Stimulated activated CD8-positive, alpha-beta memory T cell treated with anti-CD3 and anti-CD28 coated beads, Interleukin-7, amount 100 ng/mL, for 24 hours (primary cell): Measurements from ENCODE around the gene ACTBL2.
"Not testable (repeated sequence)": the region's sequence is repeated elsewhere in the genome, so short reads cannot be mapped to it uniquely, and the experiment has no call there.

ENCODE experiments used
- DNase-seq: peaks from one replicate; pipeline ENCODE4 v3.0.0-alpha.2; 2020; ENCODE audit warnings: low read depth

Gene ACTBL2

GRCh38 chr5:57494104-57495098, 11.8 kb upstream of the ACTBL2 start:
- DNase-seq = peak; percentile 5

GRCh38 chr5:57493034-57493433, 10.4 kb upstream of the ACTBL2 start:
- DNase-seq = no peak

- no peak for DNase-seq
These were observed 10.0 kb upstream of the ACTBL2 start for GRCh38 chr5:57492632-57493031.

GRCh38 chr5:57491369-57491965, 8.9 kb upstream of the ACTBL2 start:
- no peak for DNase-seq

GRCh38 chr5:57488215-57488955, 5.8 kb upstream of the ACTBL2 start:
- no peak for DNase-seq

- DNase-seq = no peak
These were observed 3.5 kb upstream of the ACTBL2 start for GRCh38 chr5:57486027-57486602.

GRCh38 chr5:57478826-57479225, 3.8 kb downstream of the ACTBL2 start:
- no peak for DNase-seq

- no peak for DNase-seq
These were observed 6.0 kb downstream of the ACTBL2 start for GRCh38 chr5:57476601-57477056.

- no peak for DNase-seq
These were observed 12.3 kb downstream of the ACTBL2 start for GRCh38 chr5:57470339-57470738.

- no peak for DNase-seq
These were observed 14.0 kb downstream of the ACTBL2 start for GRCh38 chr5:57468481-57469163.

- DNase-seq = no peak
These were observed 16.1 kb downstream of the ACTBL2 start for GRCh38 chr5:57466544-57466943.

GRCh38 chr5:57460056-57460455, 22.6 kb downstream of the ACTBL2 start:
- not testable (repeated sequence) for DNase-seq

GRCh38 chr5:57458443-57458842, 24.2 kb downstream of the ACTBL2 start:
- no peak for DNase-seq

GRCh38 chr5:57456531-57457135, 26.0 kb downstream of the ACTBL2 start:
- no peak for DNase-seq

- DNase-seq = no peak
These were observed 26.8 kb downstream of the ACTBL2 start for GRCh38 chr5:57455511-57456455.

- DNase-seq = no peak
These were observed 27.7 kb downstream of the ACTBL2 start for GRCh38 chr5:57454896-57455295.

GRCh38 chr5:57453728-57454127, 28.9 kb downstream of the ACTBL2 start:
- no peak for DNase-seq

GRCh38 chr5:57452885-57453284, 29.7 kb downstream of the ACTBL2 start:
- no peak for DNase-seq

- no peak for DNase-seq
These were observed 31.4 kb downstream of the ACTBL2 start for GRCh38 chr5:57450991-57451876.
